Measurements from ENCODE around the gene PSMA5.

The PSMA5 gene

GRCh38 chr1:109444346-109444745 is 18.1 kb upstream of the PSMA5 start:
- TF ChIP-seq ZFX (IDR thresholded peaks at IDR 0.05; ENCODE audit: borderline replicate concordance) = no peak
- TF ChIP-seq CTCF (IDR thresholded peaks at IDR 0.05) = no peak

GRCh38 chr1:109443476-109443875 is 17.2 kb upstream of the PSMA5 start:
- TF ChIP-seq ZFX (IDR thresholded peaks at IDR 0.05; ENCODE audit: borderline replicate concordance) (no peak), CTCF (IDR thresholded peaks at IDR 0.05) (no peak)
- no peak overlapping the region for H3K27ac ChIP-seq

More at GRCh38 chr1:109444346-109444745, 18.1 kb upstream of the PSMA5 start:
- no peak overlapping the region for H3K27ac ChIP-seq

GRCh38 chr1:109441069-109441468 is 14.8 kb upstream of the PSMA5 start:
- H3K27ac ChIP-seq = no peak overlapping the region
- TF ChIP-seq ZFX (IDR thresholded peaks at IDR 0.05; ENCODE audit: borderline replicate concordance) (no peak), CTCF (IDR thresholded peaks at IDR 0.05) (no peak)

- TF ChIP-seq CTCF (IDR thresholded peaks at IDR 0.05) (no peak), ZFX (IDR thresholded peaks at IDR 0.05; ENCODE audit: borderline replicate concordance) (no peak)
- no peak overlapping the region for H3K27ac ChIP-seq
Measured at GRCh38 chr1:109438798-109439297, 12.6 kb upstream of the PSMA5 start.

- no peak for TF ChIP-seq CTCF (IDR thresholded peaks at IDR 0.05)
- TF ChIP-seq ZFX (IDR thresholded peaks at IDR 0.05; ENCODE audit: borderline replicate concordance) = no peak
Measured at GRCh38 chr1:109434484-109434883, 8.2 kb upstream of the PSMA5 start.

GRCh38 chr1:109433322-109433721 is 7.1 kb upstream of the PSMA5 start:
- no peak for TF ChIP-seq ZFX (IDR thresholded peaks at IDR 0.05; ENCODE audit: borderline replicate concordance)
- no peak for TF ChIP-seq CTCF (IDR thresholded peaks at IDR 0.05)
- H3K27ac ChIP-seq = no peak overlapping the region

More at GRCh38 chr1:109434484-109434883, 8.2 kb upstream of the PSMA5 start:
- H3K27ac ChIP-seq = no peak overlapping the region

GRCh38 chr1:109432336-109432735 is 6.1 kb upstream of the PSMA5 start:
- TF ChIP-seq CTCF (IDR thresholded peaks at IDR 0.05) (no peak), ZFX (IDR thresholded peaks at IDR 0.05; ENCODE audit: borderline replicate concordance) (no peak)
- H3K27ac ChIP-seq = no peak overlapping the region

Measured in 22Rv1 (cell line).